Type B pancreatic cell (in vitro differentiated cells): ENCODE measurements around the gene MAS1. TPM values are rescaled to one million over a fixed set of nuclear protein-coding genes. Genes with fewer than 3 reads are reported as not detected.

Experiments used
- DNase-seq: peaks from one replicate; pipeline ENCODE4 v3.0.0; 2021; ENCODE audit warnings: mixed read lengths; ENCODE audit not compliant: unreplicated experiment; ENCODE audit errors: extremely low spot score
- H3K27ac Mint-ChIP-seq: 2 replicates; pipeline ENCODE4 v1.8.0; 2021; ENCODE audit warnings: mild to moderate bottlenecking, mixed read lengths
- H3K27me3 Mint-ChIP-seq: 2 replicates; pipeline ENCODE4 v1.8.0; 2021; ENCODE audit warnings: mixed read lengths
- H3K36me3 Mint-ChIP-seq: 2 replicates; pipeline ENCODE4 v1.8.0; 2021; ENCODE audit warnings: mixed read lengths
- H3K4me1 Mint-ChIP-seq: one replicate; pipeline ENCODE4 v1.8.0; 2021; ENCODE audit warnings: mixed read lengths; ENCODE audit not compliant: unreplicated experiment
- H3K4me3 Mint-ChIP-seq: 2 replicates; pipeline ENCODE4 v1.8.0; 2021; ENCODE audit warnings: mild to moderate bottlenecking, mixed read lengths
- H3K9me3 Mint-ChIP-seq: 2 replicates; pipeline ENCODE4 v1.8.0; 2021; ENCODE audit warnings: mixed read lengths
- CTCF ChIP-seq: fragments of 200-600 bp; sonication (generic); conservative IDR thresholded peaks from 2 replicates; pipeline ENCODE4 v1.5.0; 2021; ENCODE audit warnings: antibody characterized with exemption, mild to moderate bottlenecking
- total RNA-seq: library from RNA; stranded (reverse); gene quantifications from 2 replicates; pipeline ENCODE4 v1.2.1, GENCODE V29; 2021; ENCODE audit warnings: low replicate concordance

Gene MAS1
- total RNA-seq, 1 donor from 2014 or later, result not detected

- Mint-ChIP-seq H3K9me3 (no peaks in the 10 kb centered on the region), H3K36me3 (no peaks in the 10 kb centered on the region), H3K27ac (no peak overlapping the region), H3K27me3 (no peaks in the 10 kb centered on the region), H3K4me3 (no peak overlapping the region), H3K4me1 (peaks cover 6% of the 10 kb centered on the region)
- DNase-seq, result no peak
- TF ChIP-seq CTCF, result no peak
Observed at GRCh38 chr6:159875194-159875593, 15.6 kb upstream of the MAS1 start.

- Mint-ChIP-seq H3K36me3 (no peaks in the 10 kb centered on the region), H3K4me1 (peaks cover 6% of the 10 kb centered on the region), H3K4me3 (no peak overlapping the region), H3K27ac (no peak overlapping the region), H3K27me3 (no peaks in the 10 kb centered on the region), H3K9me3 (no peaks in the 10 kb centered on the region)
- TF ChIP-seq CTCF, result no peak
- DNase-seq, result no peak
Observed at GRCh38 chr6:159876242-159876641, 14.5 kb upstream of the MAS1 start.

GRCh38 chr6:159877256-159877808 is 13.5 kb upstream of the MAS1 start:
- Mint-ChIP-seq H3K27me3 (no peaks in the 10 kb centered on the region), H3K9me3 (no peaks in the 10 kb centered on the region), H3K36me3 (no peaks in the 10 kb centered on the region), H3K4me1 (peaks cover 6% of the 10 kb centered on the region), H3K27ac (no peak overlapping the region), H3K4me3 (no peak overlapping the region)
- no peak for DNase-seq
- no peak for TF ChIP-seq CTCF

- H3K36me3 Mint-ChIP-seq, result no peaks in the 10 kb centered on the region
- no peak overlapping the region for H3K27ac Mint-ChIP-seq
- TF ChIP-seq CTCF, result no peak
- H3K27me3 Mint-ChIP-seq, result no peaks in the 10 kb centered on the region
- H3K4me3 Mint-ChIP-seq, result no peak overlapping the region
- H3K9me3 Mint-ChIP-seq, result no peaks in the 10 kb centered on the region
- peaks cover 6% of the 10 kb centered on the region for H3K4me1 Mint-ChIP-seq
- no peak for DNase-seq
Observed at GRCh38 chr6:159878341-159878740, 12.4 kb upstream of the MAS1 start.

- Mint-ChIP-seq H3K9me3 (no peaks in the 10 kb centered on the region), H3K4me1 (peaks cover 6% of the 10 kb centered on the region), H3K36me3 (no peaks in the 10 kb centered on the region), H3K27ac (no peak overlapping the region), H3K4me3 (no peak overlapping the region), H3K27me3 (no peaks in the 10 kb centered on the region)
- DNase-seq, result no peak
- no peak for TF ChIP-seq CTCF
Observed at GRCh38 chr6:159879856-159880255, 10.9 kb upstream of the MAS1 start.
